Liver (tissue), 9 donors: ENCODE results near the gene EMP3. TPM values are rescaled to one million over a fixed set of nuclear protein-coding genes. Genes with fewer than 3 reads are reported as not detected.

Experiments
- DNase-seq: peaks from one replicate; pipeline ENCODE4 v3.0.0-alpha.2; 2017; ENCODE audit warnings: low spot score
- H3K27ac ChIP-seq, 2 donors: one replicate each; pipeline ENCODE4 v1.7.0; 2013; ENCODE audit warnings: inconsistent platforms in 2 of 2, low read length in 2 of 2, control low read depth in 1 of 2, low read depth in 1 of 2, mild to moderate bottlenecking in 1 of 2
- H3K27me3 ChIP-seq, 4 donors: one replicate each; pipeline versions ENCODE4 v1.6.1 to v1.7.0; 2013; ENCODE audit warnings: low read length in 3 of 4, inconsistent platforms in 1 of 4, mild to moderate bottlenecking in 1 of 4, moderate library complexity in 1 of 4; ENCODE audit not compliant: control insufficient read depth in 4 of 4, insufficient read depth in 4 of 4
- H3K36me3 ChIP-seq, 4 donors: one replicate each; pipeline versions ENCODE4 v1.6.1 to v1.7.0; 2013; ENCODE audit warnings: low read length in 3 of 4, mild to moderate bottlenecking in 3 of 4, low read depth in 1 of 4, moderate library complexity in 1 of 4; ENCODE audit not compliant: control insufficient read depth in 4 of 4, insufficient read depth in 3 of 4
- H3K4me1 ChIP-seq, 4 donors: one replicate each; pipeline versions ENCODE4 v1.6.1 to v1.7.0; 2013; ENCODE audit warnings: low read length in 3 of 4, mild to moderate bottlenecking in 3 of 4, moderate library complexity in 1 of 4; ENCODE audit not compliant: control insufficient read depth in 4 of 4, insufficient read depth in 4 of 4
- H3K4me3 ChIP-seq, 3 donors: one replicate each; pipeline versions ENCODE4 v1.6.1 to v1.7.0; 2013; ENCODE audit warnings: low read length in 3 of 3, control low read depth in 1 of 3, low read depth in 1 of 3, mild to moderate bottlenecking in 1 of 3
- H3K9ac ChIP-seq, 2 donors: one replicate each; pipeline ENCODE4 v1.7.0; 2013; ENCODE audit warnings: low read length in 2 of 2, mild to moderate bottlenecking in 2 of 2, moderate library complexity in 2 of 2, control low read depth in 1 of 2, low read depth in 1 of 2
- H3K9me3 ChIP-seq, 4 donors: one replicate each; pipeline versions ENCODE4 v1.6.1 to v1.7.0; 2013; ENCODE audit warnings: low read length in 3 of 4; ENCODE audit not compliant: control insufficient read depth in 4 of 4
- EGR1 ChIP-seq, 2 donors: IDR thresholded peaks; 2 replicates each; pipeline ENCODE4 v1.6.1; 2016 to 2018; ENCODE audit warnings: antibody characterized with exemption in 2 of 2, low read depth in 2 of 2
- FOXA1 ChIP-seq: IDR thresholded peaks from 2 replicates; pipeline ENCODE4 v1.6.1; 2016; ENCODE audit warnings: antibody characterized with exemption
- FOXA2 ChIP-seq: IDR thresholded peaks from 2 replicates; pipeline ENCODE4 v1.6.1; 2016; ENCODE audit warnings: antibody characterized with exemption
- HNF4G ChIP-seq: IDR thresholded peaks from 2 replicates; pipeline ENCODE4 v1.6.1; 2016; ENCODE audit warnings: antibody characterized with exemption
- JUND ChIP-seq, 2 donors: IDR thresholded peaks; 2 replicates each; pipeline ENCODE4 v1.6.1; 2016; ENCODE audit warnings: antibody characterized with exemption in 2 of 2
- RXRA ChIP-seq, 2 donors: IDR thresholded peaks; 2 replicates each; pipeline ENCODE4 v1.6.1; 2017 to 2018; ENCODE audit warnings: antibody characterized with exemption in 2 of 2, mild to moderate bottlenecking in 1 of 2
- TAF1 ChIP-seq: conservative IDR thresholded peaks from 2 replicates; pipeline ENCODE4 v1.6.1; 2016; ENCODE audit warnings: antibody characterized with exemption, mild to moderate bottlenecking
- YY1 ChIP-seq: IDR thresholded peaks from 2 replicates; pipeline ENCODE4 v1.6.1; 2016; ENCODE audit warnings: antibody characterized with exemption, mild to moderate bottlenecking
- WGBS: extraction: QIAGEN DNeasy Blood & Tissue Kit; methylation state at CpG from one replicate; pipeline ENCODE4 v1.1.7; 2013; 5-methylcytosine and 5-hydroxymethylcytosine counted together
- polyA plus RNA-seq, 2 donors: library from polyadenylated mRNA; stranded (reverse) in 1 of 2; unstranded in 1 of 2; fragments of 200-250 nt in 1 of 2; fragments of >200 nt in 1 of 2; fragmentation: Nextera tagmentation in 1 of 2; extraction: Ambion mirVana in 1 of 2; gene quantifications; one replicate each; pipeline versions ENCODE4 v1.2.1 to v1.2.3, GENCODE V29; 2013 to 2015
- total RNA-seq, 2 donors: library from RNA; depleted of rRNA; stranded (reverse); fragments of >200 nt; gene quantifications; one replicate each; pipeline ENCODE4 v1.2.3, GENCODE V29; 2014
- TF ChIP-seq, protein P1 (sequence below): IDR thresholded peaks from 2 replicates; pipeline ENCODE4 v1.6.1; 2016; ENCODE audit warnings: antibody characterized with exemption
- TF ChIP-seq, protein P2 (sequence below): IDR thresholded peaks from 2 replicates; pipeline ENCODE4 v1.6.1; 2016; ENCODE audit warnings: antibody characterized with exemption
- TF ChIP-seq, protein P3 (sequence below): fragments of 150-350 bp; IDR thresholded peaks from 2 replicates; pipeline ENCODE4 v1.5.1; 2017; ENCODE audit warnings: improper control_type of control experiment, low read depth, low read length; ENCODE audit not compliant: missing input control
- TF ChIP-seq, protein P4 (sequence below): IDR thresholded peaks from 2 replicates; pipeline ENCODE4 v1.6.1; 2016; ENCODE audit warnings: antibody characterized with exemption, mild to moderate bottlenecking
- donor health status: healthy.
- donor health status: healthy.
- donor health status: healthy.
- donor health status: healthy.
- donor health status: healthy.

EMP3 gene
- total and polyA plus RNA-seq, 4 donors: 4.5 to 16.6 (median 11.7) TPM

DNA sequence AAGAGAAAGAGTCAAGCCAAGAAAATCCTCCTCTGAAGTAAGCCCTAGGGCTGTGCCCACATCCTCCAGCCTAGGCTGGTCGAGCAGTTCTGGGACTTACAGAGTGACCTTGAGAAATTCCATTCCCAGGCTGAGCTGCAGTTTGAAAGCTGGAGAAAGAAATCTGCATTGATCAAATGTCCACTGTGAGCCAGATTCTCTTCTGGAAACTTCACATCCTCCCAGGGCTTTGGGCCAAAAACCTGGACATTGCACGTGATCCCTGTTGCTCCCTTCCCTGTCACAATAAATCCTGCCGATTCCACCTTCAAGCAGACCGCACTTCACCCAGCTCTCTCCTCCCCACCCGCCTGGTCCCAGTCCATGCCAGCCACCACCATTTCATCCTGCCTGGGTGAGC lies 22.7 kb downstream of the EMP3 start:
- no peak overlapping the region for H3K27ac ChIP-seq
- no peak for TF ChIP-seq FOXA1
- no peak for TF ChIP-seq TAF1
- TF ChIP-seq RXRA (IDR thresholded peaks at IDR 0.05): no peak
- TF ChIP-seq, protein P1, sequence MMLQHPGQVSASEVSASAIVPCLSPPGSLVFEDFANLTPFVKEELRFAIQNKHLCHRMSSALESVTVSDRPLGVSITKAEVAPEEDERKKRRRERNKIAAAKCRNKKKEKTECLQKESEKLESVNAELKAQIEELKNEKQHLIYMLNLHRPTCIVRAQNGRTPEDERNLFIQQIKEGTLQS: no peak
- TF ChIP-seq, protein P2, sequence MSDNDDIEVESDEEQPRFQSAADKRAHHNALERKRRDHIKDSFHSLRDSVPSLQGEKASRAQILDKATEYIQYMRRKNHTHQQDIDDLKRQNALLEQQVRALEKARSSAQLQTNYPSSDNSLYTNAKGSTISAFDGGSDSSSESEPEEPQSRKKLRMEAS: no peak
- TF ChIP-seq JUND (IDR thresholded peaks at IDR 0.05): no peak
- TF ChIP-seq YY1: no peak
- 45% methylated on average over 5 of the region's 5 CpGs for WGBS

DNA sequence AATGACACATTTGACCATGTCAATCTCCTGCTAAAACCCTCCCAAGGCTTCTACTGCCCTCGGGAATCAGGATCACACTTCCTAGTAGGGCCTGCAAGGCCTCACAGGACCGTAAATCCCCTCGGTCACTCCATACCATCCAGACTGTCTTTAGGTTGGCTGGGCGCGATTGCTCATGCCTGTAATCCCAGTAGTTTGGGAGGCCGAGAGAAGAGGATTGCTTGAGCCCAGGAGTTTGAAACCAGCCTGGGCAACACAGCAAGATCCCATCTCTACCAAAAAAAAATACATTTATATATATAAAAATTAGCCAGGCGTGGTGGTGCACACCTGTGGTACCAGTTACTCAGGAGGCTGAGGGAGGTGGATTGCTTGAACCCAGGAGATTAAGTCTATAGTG lies 23.4 kb downstream of the EMP3 start:
- Histone ChIP-seq H3K27me3 (no peaks in the 10 kb centered on the region), H3K4me1 (no peaks in the 10 kb centered on the region), H3K9me3 (no peaks in the 10 kb centered on the region), H3K27ac (no peak overlapping the region), H3K36me3 (no peaks in the 10 kb centered on the region), H3K9ac (no peak overlapping the region), H3K4me3 (no peak overlapping the region)
- TF ChIP-seq FOXA2: no peak
- no peak for TF ChIP-seq YY1
- no peak for TF ChIP-seq EGR1 (IDR thresholded peaks at IDR 0.05; ENCODE audit: low read depth in 2 of 2)
- TF ChIP-seq, protein P1: no peak
- TF ChIP-seq, protein P3, sequence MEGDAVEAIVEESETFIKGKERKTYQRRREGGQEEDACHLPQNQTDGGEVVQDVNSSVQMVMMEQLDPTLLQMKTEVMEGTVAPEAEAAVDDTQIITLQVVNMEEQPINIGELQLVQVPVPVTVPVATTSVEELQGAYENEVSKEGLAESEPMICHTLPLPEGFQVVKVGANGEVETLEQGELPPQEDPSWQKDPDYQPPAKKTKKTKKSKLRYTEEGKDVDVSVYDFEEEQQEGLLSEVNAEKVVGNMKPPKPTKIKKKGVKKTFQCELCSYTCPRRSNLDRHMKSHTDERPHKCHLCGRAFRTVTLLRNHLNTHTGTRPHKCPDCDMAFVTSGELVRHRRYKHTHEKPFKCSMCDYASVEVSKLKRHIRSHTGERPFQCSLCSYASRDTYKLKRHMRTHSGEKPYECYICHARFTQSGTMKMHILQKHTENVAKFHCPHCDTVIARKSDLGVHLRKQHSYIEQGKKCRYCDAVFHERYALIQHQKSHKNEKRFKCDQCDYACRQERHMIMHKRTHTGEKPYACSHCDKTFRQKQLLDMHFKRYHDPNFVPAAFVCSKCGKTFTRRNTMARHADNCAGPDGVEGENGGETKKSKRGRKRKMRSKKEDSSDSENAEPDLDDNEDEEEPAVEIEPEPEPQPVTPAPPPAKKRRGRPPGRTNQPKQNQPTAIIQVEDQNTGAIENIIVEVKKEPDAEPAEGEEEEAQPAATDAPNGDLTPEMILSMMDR: no peak
- TF ChIP-seq FOXA1: no peak
- TF ChIP-seq HNF4G: no peak
- TF ChIP-seq, protein P4, sequence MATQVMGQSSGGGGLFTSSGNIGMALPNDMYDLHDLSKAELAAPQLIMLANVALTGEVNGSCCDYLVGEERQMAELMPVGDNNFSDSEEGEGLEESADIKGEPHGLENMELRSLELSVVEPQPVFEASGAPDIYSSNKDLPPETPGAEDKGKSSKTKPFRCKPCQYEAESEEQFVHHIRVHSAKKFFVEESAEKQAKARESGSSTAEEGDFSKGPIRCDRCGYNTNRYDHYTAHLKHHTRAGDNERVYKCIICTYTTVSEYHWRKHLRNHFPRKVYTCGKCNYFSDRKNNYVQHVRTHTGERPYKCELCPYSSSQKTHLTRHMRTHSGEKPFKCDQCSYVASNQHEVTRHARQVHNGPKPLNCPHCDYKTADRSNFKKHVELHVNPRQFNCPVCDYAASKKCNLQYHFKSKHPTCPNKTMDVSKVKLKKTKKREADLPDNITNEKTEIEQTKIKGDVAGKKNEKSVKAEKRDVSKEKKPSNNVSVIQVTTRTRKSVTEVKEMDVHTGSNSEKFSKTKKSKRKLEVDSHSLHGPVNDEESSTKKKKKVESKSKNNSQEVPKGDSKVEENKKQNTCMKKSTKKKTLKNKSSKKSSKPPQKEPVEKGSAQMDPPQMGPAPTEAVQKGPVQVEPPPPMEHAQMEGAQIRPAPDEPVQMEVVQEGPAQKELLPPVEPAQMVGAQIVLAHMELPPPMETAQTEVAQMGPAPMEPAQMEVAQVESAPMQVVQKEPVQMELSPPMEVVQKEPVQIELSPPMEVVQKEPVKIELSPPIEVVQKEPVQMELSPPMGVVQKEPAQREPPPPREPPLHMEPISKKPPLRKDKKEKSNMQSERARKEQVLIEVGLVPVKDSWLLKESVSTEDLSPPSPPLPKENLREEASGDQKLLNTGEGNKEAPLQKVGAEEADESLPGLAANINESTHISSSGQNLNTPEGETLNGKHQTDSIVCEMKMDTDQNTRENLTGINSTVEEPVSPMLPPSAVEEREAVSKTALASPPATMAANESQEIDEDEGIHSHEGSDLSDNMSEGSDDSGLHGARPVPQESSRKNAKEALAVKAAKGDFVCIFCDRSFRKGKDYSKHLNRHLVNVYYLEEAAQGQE: no peak
- no peak for TF ChIP-seq JUND (IDR thresholded peaks at IDR 0.05)
- WGBS: 95% methylated on average over 7 of the region's 7 CpGs
- DNase-seq: no peak

More for the DNA sequence above, 22.7 kb downstream of the EMP3 start:
- no peaks in the 10 kb centered on the region for H3K4me1 ChIP-seq
- no peak overlapping the region for H3K4me3 ChIP-seq
- H3K36me3 ChIP-seq: no peaks in the 10 kb centered on the region
- H3K27me3 ChIP-seq: no peaks in the 10 kb centered on the region
- H3K9me3 ChIP-seq: no peaks in the 10 kb centered on the region
- no peak overlapping the region for H3K9ac ChIP-seq
- DNase-seq: no peak

DNA sequence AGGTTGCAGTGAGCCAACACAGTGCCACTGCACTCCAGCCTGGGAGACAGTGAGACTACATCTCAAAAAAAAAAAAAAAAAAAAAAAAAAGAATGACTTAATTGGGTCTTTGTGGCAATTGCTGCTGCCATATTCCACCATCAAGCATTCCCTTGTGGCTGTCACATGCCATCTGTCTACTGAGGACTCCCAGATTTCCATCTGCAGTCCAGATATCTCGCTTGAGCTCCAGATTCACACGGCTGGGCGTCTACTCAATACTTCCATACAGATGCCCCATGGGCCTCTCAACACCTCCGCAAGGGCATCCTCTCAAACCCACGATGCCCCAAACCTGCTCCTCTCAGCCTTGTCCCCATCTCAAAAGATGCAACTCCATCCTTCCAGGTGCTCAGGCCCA lies 25.5 kb downstream of the EMP3 start:
- no peak for DNase-seq
- Histone ChIP-seq H3K27ac (no peak overlapping the region), H3K27me3 (no peaks in the 10 kb centered on the region), H3K9me3 (no peaks in the 10 kb centered on the region), H3K36me3 (no peaks in the 10 kb centered on the region), H3K9ac (no peak overlapping the region), H3K4me3 (no peak overlapping the region), H3K4me1 (no peaks in the 10 kb centered on the region)
- TF ChIP-seq YY1: no peak
- TF ChIP-seq, protein P2: no peak
- WGBS: 96% methylated on average over 5 of the region's 5 CpGs
